ENCODE results near the gene KLLN.
"Not testable (repeated sequence)": the region's sequence is repeated elsewhere in the genome, so short reads cannot be mapped to it uniquely, and the experiment has no call there.

Gene KLLN

DNA sequence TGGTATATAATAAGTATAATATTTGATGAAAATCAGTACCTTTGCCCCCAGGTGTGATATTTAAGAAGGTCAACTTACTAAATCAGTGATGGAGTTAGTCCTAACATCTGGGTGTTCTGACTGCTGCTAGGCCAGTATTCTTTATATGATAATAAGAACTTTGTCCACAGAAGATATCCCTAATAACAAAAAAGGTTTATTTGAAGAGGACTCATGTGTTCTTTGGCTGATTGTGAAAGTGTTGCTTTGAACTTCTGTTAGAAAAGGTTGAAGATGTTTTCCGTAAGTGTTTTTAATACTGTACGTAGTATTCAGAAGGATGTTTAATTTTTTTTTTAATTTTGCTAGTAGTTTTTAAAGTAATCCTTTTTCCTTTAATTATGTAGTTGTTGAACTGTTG, 10.3 kb upstream of the KLLN start:
- no peak for TF ChIP-seq CTCF (conservative IDR thresholded peaks at IDR 0.05; ENCODE audit: low read depth)
- DNase-seq (ENCODE audit: low spot score) = no peak
- no peak overlapping the region for H3K27ac ChIP-seq
- ChIA-PET POLR2A (ENCODE audit: low non-redundant PET) (no interaction called here), CTCF (interaction anchor here (0.7 to 2.1 kb wide), 3 partner anchors 11 to 45 kb away, joined by 3 to 9 read pairs (median 3); partner anchors contain the start of genes KLLN and PTEN)

- TF ChIP-seq CTCF (conservative IDR thresholded peaks at IDR 0.05; ENCODE audit: low read depth) = no peak
- DNase-seq (ENCODE audit: low spot score) = no peak
- H3K27ac ChIP-seq = no peak overlapping the region
- ChIA-PET POLR2A (ENCODE audit: low non-redundant PET) (no interaction called here), CTCF (interaction anchor here (2.1 kb wide), 1 partner anchor 10 kb away, joined by 9 read pairs; the partner anchor contains the start of genes KLLN and PTEN)
These were observed 9.5 kb upstream of the KLLN start for GRCh38 chr10:87872828-87873227.

- DNase-seq (ENCODE audit: low spot score) = no peak
- ChIA-PET CTCF (no interaction called here), POLR2A (ENCODE audit: low non-redundant PET) (no interaction called here)
- no peak for TF ChIP-seq CTCF (conservative IDR thresholded peaks at IDR 0.05; ENCODE audit: low read depth)
- H3K27ac ChIP-seq = no peak overlapping the region
These were observed 6.6 kb upstream of the KLLN start for GRCh38 chr10:87869773-87870551.

DNA sequence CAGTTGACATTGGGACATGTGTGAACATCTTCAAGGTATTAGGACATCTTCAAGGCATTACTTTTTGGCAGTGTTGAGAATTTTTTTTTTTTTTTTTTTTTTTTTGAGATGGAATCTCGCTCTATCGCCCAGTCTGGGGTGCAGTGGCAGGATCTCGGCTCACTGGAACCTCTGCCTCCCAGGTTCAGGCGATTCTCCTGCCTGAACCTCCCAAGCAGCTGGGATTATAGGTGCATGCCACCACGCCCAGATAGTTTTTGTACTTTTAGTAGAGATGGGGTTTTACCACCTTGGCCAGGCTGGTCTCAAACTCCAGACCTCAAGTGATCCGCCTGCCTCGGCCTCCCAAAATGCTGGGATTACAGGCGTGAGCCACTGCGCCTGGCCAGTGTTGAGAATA, 5.8 kb upstream of the KLLN start:
- POLR2A ChIA-PET (ENCODE audit: low non-redundant PET); DNase-seq (ENCODE audit: low spot score): not testable (repeated sequence)
- CTCF ChIA-PET = interaction anchor here (0.5 kb wide), 1 partner anchor 339 kb away, joined by 3 read pairs; no protein-coding TSS in a partner anchor
- H3K27ac ChIP-seq = peak overlapping the region; percentile 20; the same call in 1 of the 2 replicates

GRCh38 chr10:87868277-87868676, 4.9 kb upstream of the KLLN start:
- CTCF ChIA-PET = interaction anchor here (0.7 kb wide), 1 partner anchor 27 kb away, joined by 5 read pairs; no protein-coding TSS in a partner anchor
- TF ChIP-seq CTCF (conservative IDR thresholded peaks at IDR 0.05; ENCODE audit: low read depth) = no peak

DNA sequence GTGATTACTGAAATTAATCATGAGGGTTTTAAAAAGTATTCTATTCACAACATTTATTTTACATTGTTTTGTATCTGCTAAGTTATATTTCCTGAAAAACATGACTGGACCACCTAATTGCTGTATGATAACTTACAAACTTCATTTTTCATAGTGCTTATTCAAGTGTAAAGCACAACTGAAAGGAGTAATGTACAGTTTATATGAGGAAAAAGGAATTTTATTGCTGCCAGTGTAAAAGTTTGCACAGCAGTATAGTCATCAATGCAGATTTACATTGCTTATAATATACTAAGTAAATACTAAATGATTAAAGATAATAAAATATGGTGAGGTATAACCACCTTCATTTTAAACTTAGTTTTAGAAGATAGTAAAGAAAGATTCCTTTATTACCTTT, 4.1 kb upstream of the KLLN start:
- H3K27ac ChIP-seq = no peak overlapping the region
- no peak for TF ChIP-seq CTCF (conservative IDR thresholded peaks at IDR 0.05; ENCODE audit: low read depth)
- DNase-seq (ENCODE audit: low spot score) = no peak
- ChIA-PET POLR2A (ENCODE audit: low non-redundant PET) (no interaction called here), CTCF (no interaction called here)

More at GRCh38 chr10:87868277-87868676, 4.9 kb upstream of the KLLN start:
- DNase-seq (ENCODE audit: low spot score) = no peak
- no peak overlapping the region for H3K27ac ChIP-seq
- POLR2A ChIA-PET (ENCODE audit: low non-redundant PET) = no interaction called here

DNA sequence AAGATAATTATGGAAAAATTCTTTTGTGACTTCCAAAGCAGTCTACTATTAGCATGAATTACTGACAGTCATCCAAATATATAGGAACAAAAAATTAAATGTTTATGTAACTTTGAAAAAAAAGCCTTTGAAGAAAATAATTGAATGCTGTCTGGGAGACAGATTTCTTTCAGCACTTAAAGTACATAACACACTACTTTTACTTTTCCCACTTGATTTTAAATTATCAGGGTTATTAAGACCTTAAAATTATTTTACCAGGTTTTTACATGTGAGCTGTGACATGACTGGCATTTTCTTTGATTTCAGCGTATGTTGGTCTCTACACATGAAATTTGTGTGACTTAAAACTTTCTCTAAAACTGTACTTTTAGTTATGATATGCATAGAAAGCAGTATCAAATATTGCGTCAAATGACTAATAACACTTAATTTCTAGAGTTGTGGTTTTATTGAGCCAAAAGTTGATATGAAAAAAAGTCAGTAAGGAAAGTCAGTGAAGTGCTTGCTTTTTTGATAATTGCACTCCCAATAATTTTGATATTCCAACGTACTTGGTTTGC, 3.2 kb upstream of the KLLN start:
- no peak for DNase-seq (ENCODE audit: low spot score)
- TF ChIP-seq CTCF (conservative IDR thresholded peaks at IDR 0.05; ENCODE audit: low read depth) = no peak
- ChIA-PET CTCF (interaction anchor here (1.1 kb wide), 1 partner anchor 523 kb away, joined by 3 read pairs; no protein-coding TSS in a partner anchor), POLR2A (ENCODE audit: low non-redundant PET) (no interaction called here)
- H3K27ac ChIP-seq = no peak overlapping the region
